ENCODE measurements around the gene MBLAC1.
A peak's percentile ranks its signal among the peaks of the same experiment; 100 is the strongest.

Gene MBLAC1

DNA sequence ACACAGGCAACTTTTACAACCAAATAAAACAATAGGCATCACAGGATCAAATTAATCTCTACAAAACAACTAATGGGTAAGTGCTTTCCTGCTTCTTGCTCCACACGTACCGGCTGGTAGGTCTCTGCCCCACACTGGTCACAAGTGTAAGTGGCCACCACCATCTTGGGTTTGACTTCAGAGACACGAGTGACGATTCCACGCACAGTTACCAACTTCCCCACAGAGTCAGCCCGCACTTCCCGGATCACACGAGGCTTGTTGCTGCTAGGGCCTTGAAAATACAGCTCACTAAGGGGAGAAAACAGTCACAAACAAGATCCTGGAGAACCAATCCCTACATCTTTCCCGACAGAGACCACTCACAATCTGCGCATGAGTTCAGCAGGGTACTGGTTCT lies 27.9 kb upstream of the MBLAC1 start:
- no peak for DNase-seq

DNA sequence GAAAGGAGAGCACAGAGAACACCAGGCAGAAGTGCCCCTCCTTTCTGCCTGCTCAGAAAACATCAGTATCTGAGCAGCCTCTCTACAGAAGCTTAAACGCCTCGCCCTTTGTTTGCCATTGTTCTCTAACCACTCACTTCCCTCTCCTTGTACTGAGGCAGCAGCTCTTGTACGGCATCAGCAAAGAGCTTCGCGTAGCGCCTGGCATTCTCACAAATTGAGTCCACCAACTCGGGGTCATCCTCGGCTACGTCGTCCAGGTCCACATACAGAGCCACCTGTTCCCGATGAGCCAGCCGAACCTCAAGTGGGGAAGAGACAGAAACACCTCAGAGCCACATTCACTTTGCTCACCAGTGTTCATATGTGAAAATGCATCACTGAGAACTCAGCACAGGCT lies 27.3 kb upstream of the MBLAC1 start:
- no peak for DNase-seq

DNA sequence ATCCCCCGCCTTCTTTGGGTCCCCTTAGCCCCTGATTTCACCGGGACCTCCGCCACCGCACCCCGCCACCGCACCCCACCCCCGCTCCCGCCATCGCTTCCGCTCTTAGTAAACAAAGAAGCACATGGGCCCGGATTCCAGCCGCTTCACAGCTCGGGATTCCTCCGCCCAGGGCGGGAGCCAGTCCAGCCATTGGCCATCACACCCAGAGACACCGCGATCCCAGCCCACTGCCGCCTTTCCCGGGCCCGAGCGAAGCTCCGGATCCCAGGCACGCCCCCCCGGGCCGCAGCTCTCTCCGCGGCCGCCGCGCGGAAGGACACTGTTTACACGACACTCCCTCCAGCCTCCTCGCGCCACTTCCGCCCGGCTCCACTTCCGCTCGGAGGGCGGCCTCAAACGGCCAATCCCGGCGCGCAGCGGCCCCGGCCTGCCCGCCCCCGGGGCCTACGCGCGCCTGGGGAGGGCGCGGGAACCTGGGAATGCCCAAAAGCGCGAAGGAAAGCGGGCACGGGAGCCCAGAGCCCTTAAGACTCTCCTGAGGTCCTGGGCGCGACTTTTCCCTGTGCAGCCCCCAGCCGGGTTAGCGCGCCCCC lies 26.2 kb upstream of the MBLAC1 start:
- DNase-seq, result peak; percentile 79

DNA sequence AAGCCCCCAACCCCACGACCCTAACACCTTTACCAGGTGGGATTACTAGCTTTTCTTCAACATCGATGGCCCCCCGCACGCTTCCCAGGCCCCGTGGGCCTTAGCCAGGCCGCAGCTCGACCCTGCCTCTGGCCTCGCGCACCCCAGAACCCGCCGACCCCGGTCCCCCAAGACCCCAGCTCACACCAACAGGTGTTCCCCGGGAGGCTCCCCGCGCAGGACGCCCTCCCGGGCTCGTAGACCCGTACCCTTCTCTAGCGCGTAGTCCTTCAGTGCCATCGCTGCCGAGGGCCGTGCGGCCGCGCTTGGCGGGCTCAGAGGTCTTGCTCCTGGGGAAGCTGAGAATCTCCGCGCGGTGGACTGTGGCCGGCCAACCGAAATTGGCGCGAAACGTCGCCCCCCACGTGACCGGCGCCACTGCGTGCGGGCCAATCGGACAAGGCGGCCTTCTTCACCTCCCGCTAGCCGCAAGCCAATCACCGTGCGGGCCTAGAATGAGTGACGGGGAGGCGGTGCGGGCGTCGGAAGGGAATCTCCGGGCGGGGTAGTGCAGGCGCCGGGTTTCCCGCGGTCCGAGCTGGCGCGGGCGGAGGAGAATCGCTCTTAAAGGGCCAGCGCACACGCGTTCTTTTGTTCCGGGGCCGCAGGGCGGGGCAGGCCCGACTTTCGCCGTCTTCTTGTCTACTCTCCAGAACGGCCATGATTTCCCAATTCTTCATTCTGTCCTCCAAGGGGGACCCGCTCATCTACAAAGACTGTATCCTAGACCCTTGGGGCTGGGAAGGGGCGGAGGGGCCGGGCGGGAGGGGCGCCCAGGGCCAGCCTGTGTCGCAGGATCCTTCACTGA lies 25.5 kb upstream of the MBLAC1 start, which contains the start of the genes AP4M1 and MCM7:
TSS of gene AP4M1 (plus strand) at position 628 of the 847 bp plus-strand sequence. CDS start at position 700, 72 bp downstream.
TSS of gene MCM7 (minus strand) at position 382 of the 847 bp plus-strand sequence. CDS start at position 279, 103 bp downstream.
- peak; percentile 92 for DNase-seq

DNA sequence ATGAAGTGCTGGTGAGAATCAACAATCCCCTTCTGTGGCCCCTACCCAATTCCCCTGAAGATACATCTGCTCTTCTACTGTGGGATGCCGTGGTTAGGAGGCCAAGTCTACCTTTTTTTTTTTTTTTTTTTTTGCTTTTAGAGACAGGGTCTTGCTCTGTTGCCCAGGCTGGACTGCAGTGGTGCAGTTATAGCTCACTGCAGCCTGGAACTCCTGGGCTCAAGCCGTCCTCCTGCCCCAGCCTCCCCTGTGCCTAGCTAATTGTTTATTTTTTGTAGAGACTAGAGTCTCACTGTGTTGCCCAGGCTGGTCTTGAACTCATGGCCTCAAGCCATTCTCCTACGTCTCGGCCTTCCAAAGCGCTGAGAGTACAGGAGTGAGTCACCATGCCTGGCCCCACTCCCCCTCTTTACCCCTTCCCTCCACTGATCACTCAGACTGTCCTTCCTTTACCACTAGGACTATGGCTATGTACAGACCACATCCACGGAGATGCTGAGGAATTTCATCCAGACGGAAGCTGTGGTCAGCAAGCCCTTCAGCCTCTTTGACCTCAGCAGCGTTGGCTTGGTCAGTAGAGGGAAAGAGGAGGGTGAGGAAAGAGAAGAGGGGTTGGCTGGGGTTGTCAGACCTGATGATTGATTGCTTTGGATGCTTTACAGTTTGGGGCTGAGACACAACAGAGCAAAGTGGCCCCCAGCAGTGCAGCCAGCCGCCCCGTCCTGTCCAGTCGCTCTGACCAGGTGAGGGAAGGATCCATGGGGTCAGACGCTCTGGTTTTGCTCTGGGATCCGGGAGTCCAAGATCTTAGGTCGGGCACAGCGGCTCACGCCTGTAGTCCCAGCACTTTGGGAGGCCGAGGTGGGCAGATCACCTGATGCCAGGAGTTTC lies 23.6 kb upstream of the MBLAC1 start:
- DNase-seq, result no peak

DNA sequence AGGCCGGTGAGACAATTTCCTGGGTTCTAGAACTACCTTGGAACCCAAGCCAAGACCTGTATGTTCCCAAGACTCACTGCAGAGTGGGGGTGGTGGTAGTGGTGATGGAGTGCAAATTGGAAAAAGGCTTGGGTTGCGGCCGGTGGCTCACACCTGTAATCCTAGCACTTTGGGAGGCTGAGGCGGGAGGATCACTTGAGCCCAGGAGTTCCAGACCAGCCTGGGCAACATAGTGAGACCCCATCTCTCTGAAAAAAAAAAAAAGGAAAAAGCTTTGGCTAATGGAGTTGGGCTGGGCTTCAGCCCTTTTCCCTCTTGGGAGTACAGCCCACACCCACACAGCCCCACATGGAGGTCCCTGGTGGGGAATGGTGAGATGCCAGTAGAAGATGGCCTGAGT lies 21.2 kb upstream of the MBLAC1 start:
- no peak for DNase-seq

DNA sequence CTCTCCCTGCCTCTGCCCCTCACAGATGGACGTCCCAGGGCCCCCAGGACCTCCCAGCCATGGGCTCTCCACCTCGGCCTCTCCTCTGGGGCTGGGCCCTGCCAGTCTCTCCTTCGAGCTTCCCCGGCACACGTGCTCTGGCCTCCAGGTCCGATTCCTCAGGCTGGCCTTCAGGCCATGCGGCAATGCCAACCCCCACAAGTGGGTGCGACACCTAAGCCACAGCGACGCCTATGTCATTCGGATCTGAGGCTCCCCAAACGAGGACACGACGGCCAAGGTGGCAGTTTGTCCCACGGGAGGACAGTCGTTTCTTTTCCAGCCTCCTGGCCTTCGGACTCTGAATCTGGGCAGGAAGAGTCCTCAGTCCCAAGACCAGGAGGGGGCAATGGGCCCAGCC lies 20.1 kb upstream of the MBLAC1 start:
- DNase-seq, result no peak

DNA sequence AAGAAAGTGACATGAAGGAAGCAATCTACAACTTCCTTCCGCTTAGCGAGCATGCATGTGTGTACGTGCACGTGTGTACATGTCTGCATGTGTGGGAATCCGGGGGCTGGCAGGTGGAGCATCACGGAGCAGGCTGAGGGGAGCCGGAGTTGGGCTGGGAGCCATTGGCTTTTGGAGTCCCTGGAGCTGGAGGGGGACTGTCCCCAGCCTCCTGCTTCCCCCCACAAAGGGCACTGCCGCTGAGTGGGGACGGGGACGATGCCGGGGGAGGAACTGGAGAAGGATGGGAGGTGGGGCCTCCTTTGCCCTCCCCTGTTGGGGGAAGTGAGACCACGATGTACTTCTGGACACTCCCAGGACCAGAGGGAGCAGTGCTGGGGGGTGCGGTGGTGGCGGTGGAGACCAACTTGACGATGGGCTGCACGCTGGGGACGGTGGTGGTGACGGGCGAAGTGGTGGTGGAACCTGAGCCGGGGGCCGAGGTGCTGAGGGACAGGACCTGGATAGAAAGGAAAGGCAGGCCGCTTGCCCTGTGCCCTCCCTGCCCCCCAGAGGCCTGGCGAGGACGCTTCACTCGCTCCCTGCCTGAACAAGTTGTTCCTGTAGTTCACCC lies 19.5 kb upstream of the MBLAC1 start:
- DNase-seq, result no peak

DNA sequence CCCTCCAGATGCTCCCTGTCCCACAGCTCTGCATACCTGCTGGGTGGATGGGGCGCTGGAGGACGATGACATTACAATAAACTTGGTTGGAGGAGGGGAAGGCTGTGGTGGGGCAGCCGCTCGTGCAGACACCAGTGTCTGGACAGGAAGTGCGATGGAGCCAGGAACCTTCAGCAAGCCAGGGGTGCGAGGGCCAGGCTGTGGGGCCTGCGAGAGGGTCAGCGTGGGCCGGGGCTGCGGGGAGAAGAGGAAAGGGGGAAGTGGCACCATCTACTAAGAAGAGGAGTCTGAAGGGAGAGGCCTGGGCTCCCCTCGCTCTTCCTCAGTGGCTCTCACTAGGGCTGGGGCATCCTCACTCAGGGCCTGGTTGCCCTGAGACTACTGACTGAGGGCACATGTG lies 18.9 kb upstream of the MBLAC1 start:
- DNase-seq, result no peak

DNA sequence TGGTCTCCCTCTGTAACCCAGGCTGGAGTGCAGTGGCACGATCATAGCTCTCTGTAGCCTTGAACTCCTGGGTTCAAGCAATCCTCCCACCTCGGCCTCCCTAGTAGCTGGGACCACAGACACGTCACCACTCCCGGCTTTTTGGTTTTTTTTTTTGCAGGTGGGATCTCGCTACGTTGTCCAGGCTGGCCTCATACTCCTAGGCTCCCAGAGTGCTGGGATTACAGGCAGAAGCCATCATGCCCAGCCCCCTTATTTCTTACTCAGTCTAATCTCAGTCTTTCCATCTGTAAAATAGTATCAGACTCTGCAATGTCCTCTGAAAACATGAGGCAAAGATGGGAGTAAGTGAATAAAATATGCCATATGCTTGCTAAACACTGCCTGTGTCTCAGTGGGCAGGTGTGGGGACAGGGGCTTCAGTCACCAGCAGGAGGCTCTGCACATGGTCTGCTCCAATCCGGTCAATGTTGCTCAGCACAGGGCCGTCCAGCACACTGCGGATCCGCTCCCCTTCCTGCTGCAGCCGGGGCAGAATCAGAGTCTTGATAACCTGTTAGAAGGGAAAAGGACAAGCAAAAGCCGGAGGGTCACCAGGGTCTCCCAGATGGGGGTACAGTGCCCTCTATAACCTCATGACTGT lies 17.1 kb upstream of the MBLAC1 start:
- no peak for DNase-seq

DNA sequence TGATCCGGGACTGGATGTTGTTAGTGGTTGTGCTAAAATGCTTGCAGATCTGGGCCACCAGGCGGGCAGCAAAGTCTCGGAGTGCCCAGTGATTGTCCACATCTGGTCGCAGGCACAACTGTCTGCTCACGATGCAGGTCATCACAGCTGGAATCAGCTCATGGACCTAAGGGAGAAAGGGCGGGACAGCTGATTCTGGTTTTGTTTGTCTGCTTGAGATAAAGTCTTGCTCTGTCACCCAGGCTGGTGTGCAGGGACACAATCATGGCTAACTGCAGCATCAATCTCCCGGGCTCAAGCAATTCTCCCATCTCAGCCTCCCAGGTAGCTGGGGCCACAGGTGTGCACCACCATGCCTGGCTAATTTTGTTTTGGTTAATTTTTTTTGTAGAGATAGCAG lies 15.6 kb upstream of the MBLAC1 start:
- DNase-seq, result no peak

DNA sequence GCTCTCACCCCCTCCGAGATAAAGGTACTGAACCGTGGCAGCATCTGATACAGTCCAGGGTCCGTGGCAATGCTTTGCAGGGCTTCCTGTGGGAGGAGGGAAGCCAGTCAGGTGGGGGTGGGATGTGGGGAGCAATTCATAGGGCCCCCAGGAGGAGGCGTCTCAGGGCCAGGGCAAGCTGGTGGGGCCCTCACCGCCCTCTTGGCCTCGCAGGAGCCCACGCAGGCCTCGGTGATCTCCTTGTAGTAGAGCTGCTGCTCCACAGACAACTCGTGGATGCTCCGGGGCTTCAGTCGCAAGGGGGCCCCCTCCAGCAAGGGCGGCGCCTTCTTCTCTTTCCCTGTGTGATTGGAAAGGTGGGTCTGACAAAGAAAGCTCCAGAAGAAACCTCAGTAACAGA lies 14.9 kb upstream of the MBLAC1 start:
- DNase-seq, result no peak

DNA sequence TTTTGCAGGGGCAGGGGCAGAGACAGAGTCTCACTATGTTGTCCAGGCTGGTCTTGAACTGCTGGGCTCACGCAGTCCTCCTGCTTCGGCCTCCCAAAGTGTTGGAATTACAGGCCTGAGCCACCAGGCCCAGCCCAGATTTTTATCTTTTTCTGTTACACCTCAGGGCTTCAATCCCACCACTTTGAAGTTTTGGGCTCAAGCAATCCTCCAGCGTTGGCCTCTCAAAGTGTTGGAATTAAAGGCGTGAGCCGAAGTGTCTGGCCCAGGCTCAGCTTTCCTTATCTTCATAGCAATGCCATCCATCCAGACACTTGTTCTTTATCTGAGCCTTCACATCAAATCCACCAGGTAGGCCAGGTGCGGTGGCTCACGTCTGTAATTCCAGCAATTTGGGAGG lies 11.7 kb upstream of the MBLAC1 start:
- no peak for DNase-seq

DNA sequence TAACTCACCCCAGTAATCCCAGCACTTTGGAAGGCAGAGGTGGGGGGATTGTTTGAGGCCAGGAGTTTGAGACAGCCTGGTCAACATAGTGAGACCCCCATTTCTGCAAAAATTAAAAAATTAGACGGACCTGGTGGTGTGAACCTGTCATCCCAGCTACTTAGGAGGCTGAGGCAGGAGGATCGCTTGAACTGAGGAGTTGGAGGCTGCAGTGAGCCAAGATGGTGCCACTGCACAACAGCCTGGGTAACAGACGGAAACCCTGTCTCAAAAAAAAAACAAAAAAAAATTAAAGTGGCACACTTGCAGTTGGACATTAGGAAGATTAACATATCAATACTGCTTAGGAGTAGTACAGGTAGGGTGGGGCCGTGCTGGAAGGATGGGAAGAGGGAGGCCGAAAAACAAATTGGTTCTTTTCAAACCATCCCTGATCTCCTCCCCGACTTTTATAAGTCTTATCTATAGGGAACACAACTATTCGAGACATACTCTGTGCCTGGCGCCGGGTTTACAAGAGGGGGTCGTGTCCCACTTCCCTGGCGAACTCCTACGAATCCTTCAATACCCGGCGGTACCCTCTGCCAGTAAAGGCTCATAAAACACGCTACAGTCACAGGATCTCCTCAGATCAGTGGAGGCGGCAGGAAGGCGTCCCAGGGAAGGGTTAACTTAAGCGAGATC lies 8.2 kb upstream of the MBLAC1 start:
- DNase-seq, result no peak

DNA sequence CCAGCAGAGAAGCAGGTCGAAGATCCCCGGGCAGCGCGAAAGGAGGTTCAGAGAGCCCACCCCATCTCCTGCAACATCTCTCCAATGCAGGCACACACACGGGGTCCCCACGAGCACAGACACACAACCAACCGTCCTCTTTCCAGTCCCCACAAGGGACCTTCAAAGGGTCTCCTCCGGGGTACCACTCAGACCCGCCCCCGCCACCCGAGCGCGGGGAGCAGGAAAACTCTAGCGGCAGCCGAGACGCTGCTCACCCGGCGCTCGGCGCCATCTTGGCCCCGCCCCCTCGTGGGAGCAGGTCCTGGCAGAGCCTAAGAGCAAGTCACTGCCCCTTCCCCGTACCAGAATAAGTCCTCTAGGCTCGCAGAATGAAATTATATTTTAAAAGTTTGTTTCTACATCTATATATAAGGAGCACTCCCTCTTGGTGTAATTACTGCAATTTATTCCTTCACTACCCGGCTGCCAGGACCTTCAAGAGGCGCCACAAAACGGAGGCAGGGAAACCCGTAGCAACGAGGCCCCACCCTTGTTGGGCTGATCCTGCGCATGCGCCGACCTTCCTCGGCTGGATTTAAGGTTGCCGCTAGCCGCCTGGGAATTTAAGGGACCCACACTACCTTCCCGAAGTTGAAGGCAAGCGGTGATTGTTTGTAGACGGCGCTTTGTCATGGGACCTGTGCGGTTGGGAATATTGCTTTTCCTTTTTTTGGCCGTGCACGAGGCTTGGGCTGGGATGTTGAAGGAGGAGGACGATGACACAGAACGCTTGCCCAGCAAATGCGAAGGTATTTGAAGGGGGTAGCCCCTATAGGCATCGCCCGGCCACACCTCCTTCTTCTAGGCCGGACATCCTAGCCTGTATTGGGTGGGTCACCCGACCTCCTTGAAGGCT lies 7.4 kb upstream of the MBLAC1 start, which contains the start of the genes CNPY4 and TAF6:
TSS of gene CNPY4 (plus strand) at position 563 of the 898 bp plus-strand sequence. CDS start at position 674, 111 bp downstream.
TSS of gene TAF6 (minus strand) at position 287 of the 898 bp plus-strand sequence. CDS start 5,149 bp downstream, outside the sequence.
- DNase-seq, result peak; percentile 96

DNA sequence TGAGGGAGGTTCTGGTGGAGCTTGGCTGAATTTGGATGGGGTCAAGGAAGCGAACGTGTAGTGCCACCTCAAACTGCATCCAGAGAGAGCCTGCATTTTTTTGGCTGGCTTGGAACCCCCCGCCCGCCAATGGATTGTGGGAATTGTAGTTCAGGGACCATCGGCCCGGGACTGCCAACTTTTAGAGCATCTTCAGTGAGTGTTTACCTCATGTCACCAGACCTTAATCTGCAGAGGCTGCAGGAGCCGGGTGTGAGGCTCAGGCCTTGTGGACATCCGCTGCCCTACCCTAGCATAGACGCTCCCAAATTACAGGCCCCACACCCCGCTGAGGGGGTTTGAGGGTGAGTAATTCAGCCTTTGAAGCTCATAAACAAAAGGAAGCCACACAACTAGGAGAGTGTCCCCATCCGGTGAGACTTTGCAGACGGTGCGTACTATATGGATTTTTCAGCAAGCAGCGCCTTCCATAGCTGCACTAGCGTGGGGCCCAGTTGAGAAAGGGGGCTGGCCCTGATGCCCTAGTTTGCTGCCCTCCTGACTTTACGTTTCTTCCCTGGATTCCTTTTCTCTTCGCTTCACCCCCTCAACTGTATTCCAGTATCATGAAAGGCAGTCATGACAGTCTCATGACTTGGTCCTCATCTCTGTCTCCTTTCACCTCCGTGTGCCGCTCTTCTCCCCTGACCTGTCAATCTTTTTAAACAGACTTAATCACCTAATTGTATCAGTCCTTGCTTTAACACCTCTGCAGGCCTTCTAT lies 6.6 kb upstream of the MBLAC1 start:
- peak; percentile 65 for DNase-seq

DNA sequence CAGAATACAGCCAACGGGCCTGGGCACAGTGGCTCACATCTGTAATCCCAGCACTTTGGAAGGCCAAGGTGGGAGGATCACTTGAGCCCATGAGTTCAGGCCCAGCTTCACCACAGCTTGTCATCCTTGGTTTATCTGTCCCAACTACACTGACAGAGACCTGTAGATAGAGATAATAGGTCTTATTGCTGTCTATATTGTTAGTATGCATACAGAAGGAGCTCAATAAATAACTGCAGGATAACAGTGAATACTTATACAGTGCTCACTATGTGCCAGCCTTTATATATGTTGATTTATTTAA lies 6.1 kb upstream of the MBLAC1 start:
- DNase-seq, result no peak

DNA sequence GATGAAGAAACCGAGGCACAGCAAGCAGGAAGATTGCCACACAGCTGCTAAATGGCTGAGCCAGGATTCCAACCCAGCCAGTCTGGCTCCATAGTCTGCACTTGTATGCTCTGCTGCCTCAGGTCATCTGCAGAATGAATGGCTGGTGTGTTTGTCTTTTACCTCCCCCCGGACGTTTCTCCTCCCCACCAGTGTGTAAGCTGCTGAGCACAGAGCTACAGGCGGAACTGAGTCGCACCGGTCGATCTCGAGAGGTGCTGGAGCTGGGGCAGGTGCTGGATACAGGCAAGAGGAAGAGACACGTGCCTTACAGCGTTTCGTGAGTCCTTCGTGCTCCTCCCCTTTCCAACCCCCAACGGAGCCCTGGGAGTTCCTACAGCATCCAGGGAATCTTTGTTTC lies 4.7 kb upstream of the MBLAC1 start:
- no peak for DNase-seq

DNA sequence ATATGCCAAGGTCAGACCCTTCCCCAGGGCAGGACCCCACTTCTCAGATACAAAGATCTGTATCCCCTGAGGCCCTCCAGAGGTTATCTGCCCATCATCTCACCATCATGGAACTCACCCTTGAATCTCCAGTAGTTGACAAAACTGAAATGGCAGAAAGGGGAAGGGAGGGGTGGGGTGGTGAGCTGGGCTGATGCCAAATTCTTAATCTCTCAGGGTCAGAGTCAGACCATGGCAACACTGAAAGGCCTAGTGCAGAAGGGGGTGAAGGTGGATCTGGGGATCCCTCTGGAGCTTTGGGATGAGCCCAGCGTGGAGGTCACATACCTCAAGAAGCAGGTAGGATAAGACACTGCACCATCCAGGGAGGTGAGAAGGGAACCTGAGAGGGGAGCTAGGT lies 4.2 kb upstream of the MBLAC1 start:
- DNase-seq, result no peak
